ENCODE data around the gene MZT1.

The MZT1 gene

DNA sequence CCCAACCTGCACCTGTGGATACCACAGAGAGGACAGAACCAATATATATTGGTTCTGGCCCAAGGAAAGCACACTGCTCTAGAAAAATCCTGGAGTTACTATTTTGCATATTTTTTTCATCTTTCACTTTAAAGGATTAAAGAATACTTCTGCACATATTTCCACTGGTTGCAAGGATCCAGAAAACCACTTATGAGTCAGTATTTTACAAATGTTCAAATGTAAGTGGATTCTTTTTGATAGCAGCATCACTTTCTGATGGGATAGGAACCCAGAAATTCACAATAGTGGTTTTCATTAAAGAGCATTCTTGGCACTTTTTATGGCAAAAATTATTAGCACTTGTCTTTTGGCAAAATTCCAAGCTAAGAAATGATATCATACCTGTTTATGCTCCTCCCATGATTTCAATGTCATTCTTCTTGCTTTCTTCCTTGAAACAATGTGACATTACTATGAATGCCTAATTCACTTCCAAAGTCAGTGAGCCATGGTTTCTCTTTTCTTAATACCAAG, 38.2 kb downstream of the MZT1 start:
- Histone ChIP-seq H3K27me3 (ENCODE audit: control insufficient read depth in 3 of 3, insufficient read depth in 3 of 3, low read depth in 1 of 3, low read length in 3 of 3) (no peaks in the 10 kb centered on the region), H3K4me1 (ENCODE audit: control insufficient read depth in 2 of 2, insufficient read depth in 1 of 2, low read depth in 1 of 2, low read length in 2 of 2) (no peaks in the 10 kb centered on the region), H3K18ac (ENCODE audit: low read length) (no peak overlapping the region), H2AFZ (ENCODE audit: low read length) (no peak overlapping the region), H2BK5ac (ENCODE audit: low read length) (no peak overlapping the region), H3K36me3 (replicated peaks in 1 of 2; ENCODE audit: control insufficient read depth in 2 of 2, insufficient read depth in 2 of 2, low read length in 2 of 2) (no peaks in the 10 kb centered on the region), H3K79me1 (ENCODE audit: low read depth, low read length) (no peaks in the 10 kb centered on the region), H3K4me3 (ENCODE audit: low read length in 2 of 2) (no peak overlapping the region), H2AK5ac (ENCODE audit: low read depth, low read length) (no peak overlapping the region), H2BK15ac (ENCODE audit: low read length) (no peak overlapping the region), H4K8ac (ENCODE audit: low read depth, low read length) (no peak overlapping the region), H3K9ac (ENCODE audit: low read depth, low read length, poor library complexity) (no peak overlapping the region), H3K4me2 (ENCODE audit: insufficient read depth, low read length, poor library complexity, severe bottlenecking) (no peak overlapping the region), H2BK120ac (ENCODE audit: low read depth, low read length) (no peak overlapping the region), H4K91ac (ENCODE audit: low read depth, low read length, poor library complexity) (no peak overlapping the region), H3K14ac (ENCODE audit: low read length) (no peak overlapping the region), H3K4ac (ENCODE audit: low read length) (no peak overlapping the region), H3K27ac (replicated peaks; ENCODE audit: low read length) (no peak overlapping the region), H3K23ac (ENCODE audit: low read depth, low read length, poor library complexity) (no peak overlapping the region), H3K9me3 (replicated peaks in 1 of 2; ENCODE audit: control insufficient read depth in 2 of 2, insufficient read depth in 1 of 2, low read depth in 1 of 2, low read length in 2 of 2) (peaks cover 0 to 12% of the 10 kb centered on the region in 2 donors), H2BK12ac (ENCODE audit: low read length) (no peak overlapping the region)
- DNase-seq (ENCODE audit: low spot score): no peak

DNA sequence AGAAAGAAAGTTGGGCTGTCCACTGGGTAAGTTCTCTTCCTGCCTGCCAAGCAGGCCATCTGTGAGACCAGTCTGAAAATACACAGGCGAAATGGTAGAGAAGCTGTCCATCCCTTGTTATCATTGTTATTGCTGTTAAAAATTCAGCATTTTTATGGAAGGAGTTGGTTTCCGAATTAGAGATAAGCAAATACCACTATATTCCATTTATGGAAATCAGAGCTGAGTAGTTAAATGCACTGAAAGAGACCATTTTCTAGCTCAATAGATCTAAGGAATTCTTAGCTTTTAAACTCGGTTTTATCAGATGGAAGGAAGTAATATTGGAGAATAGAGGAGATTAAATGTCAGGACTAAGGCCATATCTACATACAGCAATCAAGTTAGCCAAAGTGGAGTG, 40.7 kb downstream of the MZT1 start:
- Histone ChIP-seq H3K4me1 (ENCODE audit: control insufficient read depth in 2 of 2, insufficient read depth in 1 of 2, low read depth in 1 of 2, low read length in 2 of 2) (no peaks in the 10 kb centered on the region), H2AFZ (ENCODE audit: low read length) (no peak overlapping the region), H3K4me3 (ENCODE audit: low read length in 2 of 2) (no peak overlapping the region), H3K36me3 (replicated peaks in 1 of 2; ENCODE audit: control insufficient read depth in 2 of 2, insufficient read depth in 2 of 2, low read length in 2 of 2) (no peaks in the 10 kb centered on the region), H3K9me3 (replicated peaks in 1 of 2; ENCODE audit: control insufficient read depth in 2 of 2, insufficient read depth in 1 of 2, low read depth in 1 of 2, low read length in 2 of 2) (peaks cover 0 to 4% of the 10 kb centered on the region in 2 donors), H2AK5ac (ENCODE audit: low read depth, low read length) (no peak overlapping the region), H3K9ac (ENCODE audit: low read depth, low read length, poor library complexity) (no peak overlapping the region), H3K27ac (replicated peaks; ENCODE audit: low read length) (no peak overlapping the region), H2BK120ac (ENCODE audit: low read depth, low read length) (no peak overlapping the region), H2BK15ac (ENCODE audit: low read length) (no peak overlapping the region), H3K14ac (ENCODE audit: low read length) (no peak overlapping the region), H2BK12ac (ENCODE audit: low read length) (no peak overlapping the region), H3K4me2 (ENCODE audit: insufficient read depth, low read length, poor library complexity, severe bottlenecking) (no peak overlapping the region), H4K91ac (ENCODE audit: low read depth, low read length, poor library complexity) (no peak overlapping the region), H3K23ac (ENCODE audit: low read depth, low read length, poor library complexity) (no peak overlapping the region), H3K4ac (ENCODE audit: low read length) (no peak overlapping the region), H4K8ac (ENCODE audit: low read depth, low read length) (no peak overlapping the region), H3K27me3 (ENCODE audit: control insufficient read depth in 3 of 3, insufficient read depth in 3 of 3, low read depth in 1 of 3, low read length in 3 of 3) (no peaks in the 10 kb centered on the region), H3K79me1 (ENCODE audit: low read depth, low read length) (no peaks in the 10 kb centered on the region), H3K18ac (ENCODE audit: low read length) (no peak overlapping the region), H2BK5ac (ENCODE audit: low read length) (no peak overlapping the region)
- WGBS, 2 donors (ENCODE audit: extremely low coverage in 2 of 2, insufficient read length in 2 of 2, insufficient replicate concordance in 1 of 2): no CpG with 5 or more reads among the region's 3 CpGs
- DNase-seq (ENCODE audit: low spot score): no peak

DNA sequence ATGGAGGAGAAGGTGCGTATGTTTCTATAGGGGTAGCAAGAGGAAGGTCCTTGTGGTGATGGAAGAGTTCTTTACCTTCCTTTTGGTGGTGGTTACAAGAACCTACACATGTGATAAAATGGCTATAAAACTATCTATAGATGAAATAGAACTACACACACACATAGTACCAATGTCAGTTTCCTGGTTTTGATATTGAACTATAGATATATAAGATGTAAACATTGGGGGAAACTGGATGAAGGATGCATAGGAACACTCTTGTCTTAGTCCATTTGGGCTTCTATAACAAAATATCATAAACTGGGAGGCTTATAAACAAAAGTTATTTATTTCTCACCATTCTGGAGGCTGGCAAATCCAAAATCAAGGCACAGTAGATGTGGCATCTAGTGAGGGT, 47.1 kb downstream of the MZT1 start:
- Histone ChIP-seq H3K23ac (ENCODE audit: low read depth, low read length, poor library complexity) (no peak overlapping the region), H3K4ac (ENCODE audit: low read length) (no peak overlapping the region)

DNA sequence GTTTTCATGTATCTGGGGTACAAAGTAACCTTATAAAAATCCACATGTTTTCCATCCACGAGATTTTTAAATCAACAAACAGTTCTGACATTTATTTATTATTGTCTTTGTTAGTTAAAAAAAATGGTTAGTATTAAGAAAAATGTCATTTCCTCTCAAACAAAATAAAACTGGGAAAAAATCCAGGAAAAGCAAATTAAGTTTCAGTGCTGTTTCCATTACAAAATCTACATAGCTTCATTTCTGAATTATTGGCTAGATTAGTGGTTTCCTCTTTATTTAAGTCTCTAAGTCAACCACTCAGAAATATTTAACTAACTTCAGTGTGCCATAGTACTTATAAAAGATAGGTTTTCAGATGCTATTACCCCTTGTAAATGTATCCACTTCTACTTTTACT, 49.1 kb downstream of the MZT1 start:
- no peak overlapping the region for H2AK5ac ChIP-seq (ENCODE audit: low read depth, low read length)
- no peak for DNase-seq (ENCODE audit: low spot score)
- no peaks in the 10 kb centered on the region for H3K79me1 ChIP-seq (ENCODE audit: low read depth, low read length)
- H3K4me2 ChIP-seq (ENCODE audit: insufficient read depth, low read length, poor library complexity, severe bottlenecking): no peak overlapping the region
- no peak overlapping the region for H3K4ac ChIP-seq (ENCODE audit: low read length)
- no peaks in the 10 kb centered on the region for H3K27me3 ChIP-seq (ENCODE audit: control insufficient read depth in 3 of 3, insufficient read depth in 3 of 3, low read depth in 1 of 3, low read length in 3 of 3)
- H3K27ac ChIP-seq (replicated peaks; ENCODE audit: low read length): no peak overlapping the region
- no CpG with 5 or more reads among the region's 1 CpG for WGBS, 2 donors (ENCODE audit: extremely low coverage in 2 of 2, insufficient read length in 2 of 2, insufficient replicate concordance in 1 of 2)
- H3K9ac ChIP-seq (ENCODE audit: low read depth, low read length, poor library complexity): no peak overlapping the region
- H3K4me3 ChIP-seq (ENCODE audit: low read length in 2 of 2): no peak overlapping the region
- no peak overlapping the region for H2BK15ac ChIP-seq (ENCODE audit: low read length)
- H4K91ac ChIP-seq (ENCODE audit: low read depth, low read length, poor library complexity): no peak overlapping the region
- no peak overlapping the region for H3K18ac ChIP-seq (ENCODE audit: low read length)
- no peak overlapping the region for H3K23ac ChIP-seq (ENCODE audit: low read depth, low read length, poor library complexity)
- H2BK12ac ChIP-seq (ENCODE audit: low read length): no peak overlapping the region
- H2BK120ac ChIP-seq (ENCODE audit: low read depth, low read length): no peak overlapping the region
- no peak overlapping the region for H2BK5ac ChIP-seq (ENCODE audit: low read length)
- H3K4me1 ChIP-seq (ENCODE audit: control insufficient read depth in 2 of 2, insufficient read depth in 1 of 2, low read depth in 1 of 2, low read length in 2 of 2): no peaks in the 10 kb centered on the region
- H3K9me3 ChIP-seq (replicated peaks in 1 of 2; ENCODE audit: control insufficient read depth in 2 of 2, insufficient read depth in 1 of 2, low read depth in 1 of 2, low read length in 2 of 2): no peaks in the 10 kb centered on the region
- H4K8ac ChIP-seq (ENCODE audit: low read depth, low read length): no peak overlapping the region
- H2AFZ ChIP-seq (ENCODE audit: low read length): no peak overlapping the region
- no peak overlapping the region for H3K14ac ChIP-seq (ENCODE audit: low read length)
- H3K36me3 ChIP-seq (replicated peaks in 1 of 2; ENCODE audit: control insufficient read depth in 2 of 2, insufficient read depth in 2 of 2, low read length in 2 of 2): no peaks in the 10 kb centered on the region

More for the DNA sequence above, 47.1 kb downstream of the MZT1 start:
- no peak for DNase-seq (ENCODE audit: low spot score)
- H3K36me3 ChIP-seq (replicated peaks in 1 of 2; ENCODE audit: control insufficient read depth in 2 of 2, insufficient read depth in 2 of 2, low read length in 2 of 2): no peaks in the 10 kb centered on the region
- H3K14ac ChIP-seq (ENCODE audit: low read length): no peak overlapping the region
- H3K4me3 ChIP-seq (ENCODE audit: low read length in 2 of 2): no peak overlapping the region
- no peak overlapping the region for H4K91ac ChIP-seq (ENCODE audit: low read depth, low read length, poor library complexity)
- H3K4me2 ChIP-seq (ENCODE audit: insufficient read depth, low read length, poor library complexity, severe bottlenecking): no peak overlapping the region
- H2BK120ac ChIP-seq (ENCODE audit: low read depth, low read length): no peak overlapping the region
- no peaks in the 10 kb centered on the region for H3K27me3 ChIP-seq (ENCODE audit: control insufficient read depth in 3 of 3, insufficient read depth in 3 of 3, low read depth in 1 of 3, low read length in 3 of 3)
- no peak overlapping the region for H2AFZ ChIP-seq (ENCODE audit: low read length)
- H3K27ac ChIP-seq (replicated peaks; ENCODE audit: low read length): no peak overlapping the region
- no peak overlapping the region for H4K8ac ChIP-seq (ENCODE audit: low read depth, low read length)
- no peaks in the 10 kb centered on the region for H3K79me1 ChIP-seq (ENCODE audit: low read depth, low read length)
- H2BK15ac ChIP-seq (ENCODE audit: low read length): no peak overlapping the region
- H3K18ac ChIP-seq (ENCODE audit: low read length): no peak overlapping the region
- no peak overlapping the region for H2BK12ac ChIP-seq (ENCODE audit: low read length)
- H3K9ac ChIP-seq (ENCODE audit: low read depth, low read length, poor library complexity): no peak overlapping the region
- WGBS, 2 donors (ENCODE audit: extremely low coverage in 2 of 2, insufficient read length in 2 of 2, insufficient replicate concordance in 1 of 2): no CpG with 5 or more reads among the region's 1 CpG
- no peak overlapping the region for H2BK5ac ChIP-seq (ENCODE audit: low read length)
- H3K9me3 ChIP-seq (replicated peaks in 1 of 2; ENCODE audit: control insufficient read depth in 2 of 2, insufficient read depth in 1 of 2, low read depth in 1 of 2, low read length in 2 of 2): no peaks in the 10 kb centered on the region
- no peak overlapping the region for H2AK5ac ChIP-seq (ENCODE audit: low read depth, low read length)
- H3K4me1 ChIP-seq (ENCODE audit: control insufficient read depth in 2 of 2, insufficient read depth in 1 of 2, low read depth in 1 of 2, low read length in 2 of 2): no peaks in the 10 kb centered on the region
